HepG2 (cell line): ENCODE data around the gene ALS2CL. TPM values are rescaled to one million over a fixed set of nuclear protein-coding genes. Genes with fewer than 3 reads are reported as not detected.

ENCODE experiments used
- ATAC-seq: fragments of 200-7000 bp; cut with Tn5 transposase; 3 replicates; pipeline ENCODE4 v1.9.1; 2020; ENCODE audit warnings: mild to moderate bottlenecking, moderate library complexity
- BruUV-seq: library from RNA; stranded (reverse); fragments of 400-500 nt; replicated peaks from 2 replicates; lab custom pipeline; 2021; lab: Mats Ljungman, UMichigan
- CTCF ChIA-PET: fragments of 300-600 bp; formaldehyde crosslinking; extraction: SDS; loops from one replicate; lab custom pipeline; 2021; ENCODE audit warnings: low total read pairs, inconsistent platforms, low intra/inter-chr PET ratio; lab: Yijun Ruan, JAX
- POLR2A ChIA-PET: fragments of 350-600 bp; sonication (Branson Sonifier 250); formaldehyde crosslinking; loops from one replicate; lab custom pipeline; 2020; ENCODE audit warnings: antibody characterized with exemption, inconsistent platforms; lab: Yijun Ruan, JAX
- DNase-seq: peaks from one replicate; pipeline ENCODE4 v3.0.0-alpha.2; 2015; ENCODE audit warnings: low spot score
- FAIRE-seq: peaks from 3 replicates; lab custom pipeline; 2011; peaks lifted over from hg19 to GRCh38; lab: Jason Lieb, UNC
- H2AFZ ChIP-seq: one replicate; pipeline ENCODE4 v1.6.1; 2011; ENCODE audit warnings: low read length, inconsistent platforms
- H3K27ac ChIP-seq: fragments of 300-600 bp; 3 replicates; pipeline ENCODE4 v1.8.0; 2011; ENCODE audit warnings: mixed run types, mild to moderate bottlenecking, mixed read lengths, low read length, inconsistent platforms; ENCODE audit not compliant: insufficient read depth; ENCODE audit errors: extremely low read length
- H3K27me3 ChIP-seq, 2 experiments: fragments of 200-600 bp in 1 of 2; 2 replicates in 1 of 2; 3 replicates in 1 of 2; pipeline versions ENCODE4 v1.6.0 to v1.8.0; 2011; ENCODE audit warnings: low read length in 2 of 2, mild to moderate bottlenecking in 2 of 2, moderate library complexity in 2 of 2, inconsistent platforms in 1 of 2; ENCODE audit not compliant: insufficient read depth in 2 of 2, control insufficient read depth in 1 of 2
- H3K36me3 ChIP-seq, 2 experiments: fragments of 200-600 bp in 1 of 2; replicated peaks in 1 of 2; 2 replicates in 1 of 2; 3 replicates in 1 of 2; pipeline versions ENCODE4 v1.5.1 to v1.8.0; 2011; ENCODE audit warnings: low read length in 2 of 2, inconsistent platforms in 1 of 2; ENCODE audit not compliant: insufficient read depth in 2 of 2, control insufficient read depth in 1 of 2
- H3K4me1 ChIP-seq: 2 replicates; pipeline ENCODE4 v1.5.1; 2012; ENCODE audit warnings: low read length, inconsistent platforms; ENCODE audit not compliant: insufficient read depth
- H3K4me2 ChIP-seq: 2 replicates; pipeline ENCODE4 v1.6.0; 2011; ENCODE audit warnings: low read depth, low read length, inconsistent platforms
- H3K4me3 ChIP-seq, 3 experiments: fragments of 200-600 bp in 1 of 3; sonication (generic), shearing (Covaris generic) in 1 of 3; replicated peaks in 1 of 3; 2 replicates each; pipeline ENCODE4 v1.5.1; 2011 to 2016; ENCODE audit warnings: low read length in 3 of 3, inconsistent platforms in 2 of 3, low read depth in 2 of 3, mild to moderate bottlenecking in 2 of 3, control low read depth in 1 of 3, mixed read lengths in 1 of 3; ENCODE audit not compliant: insufficient read depth in 1 of 3
- H3K79me2 ChIP-seq: one replicate; pipeline ENCODE4 v1.6.1; 2011; ENCODE audit warnings: low read length, inconsistent platforms; ENCODE audit not compliant: insufficient read depth
- H3K9ac ChIP-seq: 2 replicates; pipeline ENCODE4 v1.6.0; 2011; ENCODE audit warnings: mild to moderate bottlenecking, low read depth, low read length, inconsistent platforms; ENCODE audit not compliant: insufficient read depth
- H3K9me3 ChIP-seq: 2 replicates; pipeline ENCODE4 v1.5.1; 2012; ENCODE audit warnings: mild to moderate bottlenecking, low read length
- H4K20me1 ChIP-seq: 2 replicates; pipeline ENCODE4 v1.6.0; 2011; ENCODE audit warnings: inconsistent platforms, mild to moderate bottlenecking, low read length, moderate library complexity; ENCODE audit not compliant: insufficient read depth
- ARID5B ChIP-seq: IDR thresholded peaks from 2 replicates; pipeline ENCODE4 v1.4.0; 2020; ENCODE audit warnings: mild to moderate bottlenecking, missing genetic modification reagents
- ATF1 ChIP-seq: IDR thresholded peaks from 2 replicates; pipeline ENCODE4 v1.6.1; 2016; ENCODE audit warnings: mild to moderate bottlenecking, control low read depth
- CBX5 ChIP-seq: sonication (generic); formaldehyde crosslinking; IDR thresholded peaks from 2 replicates; pipeline ENCODE4 v1.4.0; 2020; ENCODE audit warnings: missing genetic modification reagents, borderline replicate concordance
- DPF2 ChIP-seq: sonication (generic); formaldehyde crosslinking; IDR thresholded peaks from 2 replicates; pipeline ENCODE4 v1.4.0; 2020; ENCODE audit warnings: mild to moderate bottlenecking, low read depth, missing genetic modification reagents, borderline replicate concordance
- ESRRA ChIP-seq: sonication (generic); formaldehyde crosslinking; IDR thresholded peaks from 2 replicates; pipeline ENCODE4 v1.5.1; 2020; ENCODE audit warnings: mild to moderate bottlenecking, low read depth, missing genetic modification reagents
- MATR3 ChIP-seq: sonication (generic); formaldehyde crosslinking; IDR thresholded peaks from 2 replicates; pipeline ENCODE4 v1.4.0; 2020; ENCODE audit warnings: missing genetic modification reagents
- PBX2 ChIP-seq: IDR thresholded peaks from 2 replicates; pipeline ENCODE4 v1.6.1; 2016; ENCODE audit warnings: control low read depth
- PHF5A ChIP-seq: IDR thresholded peaks from one replicate; pipeline ENCODE4 v1.6.1; 2018; ENCODE audit warnings: low read depth, missing genetic modification reagents; ENCODE audit not compliant: unreplicated experiment
- SOX5 ChIP-seq: IDR thresholded peaks from 2 replicates; pipeline ENCODE4 v1.6.1; 2016; ENCODE audit warnings: borderline replicate concordance
- TCF7L2 ChIP-seq: IDR thresholded peaks from 2 replicates; pipeline ENCODE4 v1.6.1; 2011; ENCODE audit warnings: mild to moderate bottlenecking, low read depth, low read length, moderate library complexity
- ZBTB7B ChIP-seq: sonication (generic); formaldehyde crosslinking; IDR thresholded peaks from 2 replicates; pipeline ENCODE4 v1.4.0; 2020; ENCODE audit warnings: missing genetic modification reagents
- ZNF615 ChIP-seq: sonication (generic); formaldehyde crosslinking; IDR thresholded peaks from 2 replicates; pipeline ENCODE4 v1.5.0; 2020; ENCODE audit warnings: mild to moderate bottlenecking, missing genetic modification reagents, borderline replicate concordance
- ZNF770 ChIP-seq: sonication (generic); formaldehyde crosslinking; IDR thresholded peaks from 2 replicates; pipeline ENCODE4 v1.5.0; 2020; ENCODE audit warnings: mild to moderate bottlenecking, missing genetic modification reagents
- WGBS: methylation state at CpG from one replicate; pipeline ENCODE4 v1.1.6; 2017; ENCODE audit warnings: low lambda C conversion rate; 5-methylcytosine and 5-hydroxymethylcytosine counted together
- in situ Hi-C: cut with HindIII; loops from 2 replicates; pipeline ENCODE4 v1.10.0; 2017; ENCODE audit warnings: low pct_unique_long_range_greater_than_20kb; ENCODE audit not compliant: extremely low pct_ligation_motif_present
- intact Hi-C: fragments of 100-400 bp; cut with micrococcal nuclease; formaldehyde crosslinking; loops from one replicate; pipeline ENCODE4 v1.10.0; 2022; ENCODE audit not compliant: unreplicated experiment
- polyA plus RNA-seq, 8 experiments: library from polyadenylated mRNA; depleted of rRNA in 3 of 8; stranded (reverse) in 7 of 8; unstranded in 1 of 8; fragments of >200 nt; fragmentation: Illumina TruSeq in 4 of 8; extraction: Trizol in 4 of 8; gene quantifications; 2 replicates each; pipeline versions ENCODE4 v1.2.1 to v1.2.3, GENCODE V29; 2011 to 2016; ENCODE audit warnings: low read depth in 4 of 8, missing spikeins in 1 of 8, mixed read lengths in 1 of 8; ENCODE audit not compliant: insufficient read depth in 1 of 8
- total RNA-seq, 5 experiments: library from RNA; depleted of rRNA; stranded (reverse); fragments of >200 nt; fragmentation: Illumina TruSeq; extraction: Trizol; gene quantifications; 2 replicates each; pipeline ENCODE4 v1.2.3, GENCODE V29; 2016; ENCODE audit warnings: low read depth in 1 of 5
- TF ChIP-seq, protein P1 (sequence below): sonication (generic); formaldehyde crosslinking; IDR thresholded peaks from 2 replicates; pipeline ENCODE4 v1.4.0; 2020; ENCODE audit warnings: mild to moderate bottlenecking, missing genetic modification reagents

ALS2CL gene
- total and polyA plus RNA-seq, 2 of the 13 experiments (the other 11 are each of a cell fraction or from before 2014, with no cell fraction given): not detected

- ChIA-PET POLR2A (no interaction called here), CTCF (no interaction called here)
- no peak for DNase-seq
- in situ Hi-C loops (no loop called here), intact Hi-C loops (no loop called here)
- TF ChIP-seq ZNF770 (CRISPR knock-in tag) (no peak), ARID5B (CRISPR knock-in tag) (no peak), TCF7L2 (no peak), PHF5A (CRISPR knock-in tag) (no peak), CBX5 (no peak), SOX5 (CRISPR knock-in tag) (no peak), ZNF615 (CRISPR knock-in tag) (no peak), ATF1 (CRISPR knock-in tag) (no peak), ZBTB7B (CRISPR knock-in tag) (no peak), DPF2 (CRISPR knock-in tag) (no peak), PBX2 (CRISPR knock-in tag) (no peak), MATR3 (CRISPR knock-in tag) (no peak), ESRRA (CRISPR knock-in tag) (no peak)
- TF ChIP-seq, protein P1, sequence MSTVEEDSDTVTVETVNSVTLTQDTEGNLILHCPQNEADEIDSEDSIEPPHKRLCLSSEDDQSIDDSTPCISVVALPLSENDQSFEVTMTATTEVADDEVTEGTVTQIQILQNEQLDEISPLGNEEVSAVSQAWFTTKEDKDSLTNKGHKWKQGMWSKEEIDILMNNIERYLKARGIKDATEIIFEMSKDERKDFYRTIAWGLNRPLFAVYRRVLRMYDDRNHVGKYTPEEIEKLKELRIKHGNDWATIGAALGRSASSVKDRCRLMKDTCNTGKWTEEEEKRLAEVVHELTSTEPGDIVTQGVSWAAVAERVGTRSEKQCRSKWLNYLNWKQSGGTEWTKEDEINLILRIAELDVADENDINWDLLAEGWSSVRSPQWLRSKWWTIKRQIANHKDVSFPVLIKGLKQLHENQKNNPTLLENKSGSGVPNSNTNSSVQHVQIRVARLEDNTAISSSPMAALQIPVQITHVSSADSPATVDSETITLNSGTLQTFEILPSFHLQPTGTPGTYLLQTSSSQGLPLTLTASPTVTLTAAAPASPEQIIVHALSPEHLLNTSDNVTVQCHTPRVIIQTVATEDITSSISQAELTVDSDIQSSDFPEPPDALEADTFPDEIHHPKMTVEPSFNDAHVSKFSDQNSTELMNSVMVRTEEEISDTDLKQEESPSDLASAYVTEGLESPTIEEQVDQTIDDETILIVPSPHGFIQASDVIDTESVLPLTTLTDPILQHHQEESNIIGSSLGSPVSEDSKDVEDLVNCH: no peak
- BruUV-seq: no TSS peak
- no peak for ATAC-seq
- Histone ChIP-seq H4K20me1 (no peaks in the 10 kb centered on the region), H3K9me3 (no peaks in the 10 kb centered on the region), H3K9ac (no peak overlapping the region), H3K27ac (no peak overlapping the region), H3K4me3 (no peak overlapping the region), H2AFZ (no peak overlapping the region), H3K36me3 (no peaks in the 10 kb centered on the region), H3K4me1 (no peaks in the 10 kb centered on the region), H3K4me2 (no peak overlapping the region), H3K79me2 (no peaks in the 10 kb centered on the region), H3K27me3 (peaks cover 0 to 49% of the 10 kb centered on the region in 2 experiments; a peak in 4 of 5 replicates)
- WGBS: 65% methylated on average over 2 of the region's 6 CpGs
- no peak for FAIRE-seq
Observed at GRCh38 chr3:46677411-46677726, 16.1 kb downstream of the ALS2CL start.
